Glutamatergic neuron (in vitro differentiated cells): ENCODE data around the gene SIPA1L3. TPM values are rescaled to one million over a fixed set of nuclear protein-coding genes. Genes with fewer than 3 reads are reported as not detected.

Experiments
- DNase-seq: peaks from one replicate; pipeline ENCODE4 v3.0.0; 2022
- H3K27ac Mint-ChIP-seq: one replicate; pipeline ENCODE4 v1.8.0; 2020; ENCODE audit warnings: mild to moderate bottlenecking, mixed read lengths, inconsistent platforms; ENCODE audit not compliant: unreplicated experiment
- H3K27me3 Mint-ChIP-seq: one replicate; pipeline ENCODE4 v1.8.0; 2020; ENCODE audit warnings: mild to moderate bottlenecking, moderate library complexity, mixed read lengths, inconsistent platforms; ENCODE audit not compliant: unreplicated experiment
- H3K36me3 Mint-ChIP-seq: one replicate; pipeline ENCODE4 v1.8.0; 2020; ENCODE audit warnings: mild to moderate bottlenecking, mixed read lengths, inconsistent platforms; ENCODE audit not compliant: unreplicated experiment
- H3K4me1 Mint-ChIP-seq: one replicate; pipeline ENCODE4 v1.8.0; 2020; ENCODE audit warnings: mild to moderate bottlenecking, low read depth, mixed read lengths, inconsistent platforms; ENCODE audit not compliant: unreplicated experiment
- H3K4me3 Mint-ChIP-seq: one replicate; pipeline ENCODE4 v1.8.0; 2020; ENCODE audit warnings: mild to moderate bottlenecking, mixed read lengths, inconsistent platforms; ENCODE audit not compliant: unreplicated experiment
- H3K9me3 Mint-ChIP-seq: one replicate; pipeline ENCODE4 v1.8.0; 2020; ENCODE audit warnings: mild to moderate bottlenecking, moderate library complexity, mixed read lengths, inconsistent platforms; ENCODE audit not compliant: unreplicated experiment
- CTCF ChIP-seq: fragments of 200-600 bp; sonication (generic); IDR thresholded peaks from one replicate; pipeline ENCODE4 v1.5.0; 2021; ENCODE audit not compliant: partially characterized antibody, unreplicated experiment
- total RNA-seq: library from RNA; stranded (reverse); fragmentation: NEBNext Ultra II Directional; extraction: Animal tissue kit (Norgen Biotek cat#: 25700); gene quantifications from one replicate; pipeline ENCODE4 v1.2.1, GENCODE V29; 2021; ENCODE audit not compliant: unreplicated experiment

Gene SIPA1L3
- total RNA-seq, 1 donor from 2014 or later: 97.7 TPM

GRCh38 chr19:37977992-37978391 is 71.0 kb downstream of the SIPA1L3 start:
- peaks cover 27% of the 10 kb centered on the region for H3K4me1 Mint-ChIP-seq
- H3K4me3 Mint-ChIP-seq: no peak overlapping the region
- H3K36me3 Mint-ChIP-seq: no peaks in the 10 kb centered on the region
- peak overlapping the region; percentile 22 for H3K27ac Mint-ChIP-seq
- H3K9me3 Mint-ChIP-seq: peaks cover 7% of the 10 kb centered on the region
- TF ChIP-seq CTCF: no peak
- no peak for DNase-seq
- H3K27me3 Mint-ChIP-seq: peaks cover 2% of the 10 kb centered on the region

GRCh38 chr19:37979547-37980082 is 72.6 kb downstream of the SIPA1L3 start:
- peaks cover 10% of the 10 kb centered on the region for H3K9me3 Mint-ChIP-seq
- peaks cover 6% of the 10 kb centered on the region for H3K27me3 Mint-ChIP-seq
- DNase-seq: no peak
- H3K4me1 Mint-ChIP-seq: peaks cover 29% of the 10 kb centered on the region
- TF ChIP-seq CTCF: no peak
- H3K4me3 Mint-ChIP-seq: no peak overlapping the region
- H3K27ac Mint-ChIP-seq: peak overlapping the region; percentile 57
- H3K36me3 Mint-ChIP-seq: no peaks in the 10 kb centered on the region

- Mint-ChIP-seq H3K36me3 (no peaks in the 10 kb centered on the region), H3K4me3 (no peak overlapping the region), H3K9me3 (peaks cover 12% of the 10 kb centered on the region), H3K27ac (no peak overlapping the region), H3K4me1 (peaks cover 28% of the 10 kb centered on the region), H3K27me3 (peaks cover 4% of the 10 kb centered on the region)
- TF ChIP-seq CTCF: no peak
- no peak for DNase-seq
Measured at GRCh38 chr19:37980419-37981170, 73.6 kb downstream of the SIPA1L3 start.

- no peak for DNase-seq
- TF ChIP-seq CTCF: no peak
- Mint-ChIP-seq H3K27ac (no peak overlapping the region), H3K4me1 (peaks cover 28% of the 10 kb centered on the region), H3K36me3 (no peaks in the 10 kb centered on the region), H3K9me3 (peaks cover 9% of the 10 kb centered on the region), H3K4me3 (no peak overlapping the region), H3K27me3 (peaks cover 4% of the 10 kb centered on the region)
Measured at GRCh38 chr19:37981785-37982475, 74.9 kb downstream of the SIPA1L3 start.

GRCh38 chr19:37982655-37983054 is 75.6 kb downstream of the SIPA1L3 start:
- peaks cover 9% of the 10 kb centered on the region for H3K9me3 Mint-ChIP-seq
- no peak overlapping the region for H3K27ac Mint-ChIP-seq
- no peaks in the 10 kb centered on the region for H3K36me3 Mint-ChIP-seq
- no peak for DNase-seq
- H3K4me3 Mint-ChIP-seq: no peak overlapping the region
- no peak for TF ChIP-seq CTCF
- H3K4me1 Mint-ChIP-seq: peaks cover 29% of the 10 kb centered on the region
- peaks cover 4% of the 10 kb centered on the region for H3K27me3 Mint-ChIP-seq
